PC-3 (cell line): ENCODE measurements around the gene PCDH9.

Experiments
- EZH2 ChIP-seq: fragments of 300-600 bp; sonication (generic); IDR thresholded peaks from one replicate; pipeline ENCODE4 v1.6.1; 2017; ENCODE audit warnings: antibody characterized with exemption, mild to moderate bottlenecking, low read length; ENCODE audit not compliant: unreplicated experiment
- EZH2phosphoT487 ChIP-seq: fragments of 300-600 bp; sonication (generic); IDR thresholded peaks from 2 replicates; pipeline ENCODE4 v1.6.1; 2018; ENCODE audit warnings: mild to moderate bottlenecking, antibody characterized with exemption, low read length, borderline replicate concordance
- TF ChIP-seq, protein P1 (sequence below): fragments of 300-600 bp; sonication (generic); conservative IDR thresholded peaks from 2 replicates; pipeline ENCODE4 v1.5.1; 2017; ENCODE audit warnings: antibody characterized with exemption, low read depth, mild to moderate bottlenecking, low read length

DNA sequence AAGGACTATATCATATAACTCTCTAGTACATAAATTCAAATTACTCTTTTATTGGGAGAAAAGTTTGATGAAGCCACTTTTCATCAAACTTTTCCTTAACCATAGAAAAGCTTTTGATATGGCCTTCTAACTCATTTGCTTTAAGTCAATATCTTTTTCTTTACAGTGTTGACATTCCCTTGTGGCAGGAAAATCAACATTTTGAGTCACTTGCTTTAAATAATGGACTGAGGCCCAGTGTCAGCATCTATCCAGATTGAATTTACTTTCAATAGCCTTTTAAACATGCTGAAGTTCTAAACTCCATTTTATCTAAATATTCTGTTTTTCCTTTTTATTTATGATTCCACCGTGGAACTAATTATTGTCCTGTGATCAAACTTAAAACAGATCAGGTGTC lies 62.7 kb downstream of the PCDH9 start:
- TF ChIP-seq, protein P1, sequence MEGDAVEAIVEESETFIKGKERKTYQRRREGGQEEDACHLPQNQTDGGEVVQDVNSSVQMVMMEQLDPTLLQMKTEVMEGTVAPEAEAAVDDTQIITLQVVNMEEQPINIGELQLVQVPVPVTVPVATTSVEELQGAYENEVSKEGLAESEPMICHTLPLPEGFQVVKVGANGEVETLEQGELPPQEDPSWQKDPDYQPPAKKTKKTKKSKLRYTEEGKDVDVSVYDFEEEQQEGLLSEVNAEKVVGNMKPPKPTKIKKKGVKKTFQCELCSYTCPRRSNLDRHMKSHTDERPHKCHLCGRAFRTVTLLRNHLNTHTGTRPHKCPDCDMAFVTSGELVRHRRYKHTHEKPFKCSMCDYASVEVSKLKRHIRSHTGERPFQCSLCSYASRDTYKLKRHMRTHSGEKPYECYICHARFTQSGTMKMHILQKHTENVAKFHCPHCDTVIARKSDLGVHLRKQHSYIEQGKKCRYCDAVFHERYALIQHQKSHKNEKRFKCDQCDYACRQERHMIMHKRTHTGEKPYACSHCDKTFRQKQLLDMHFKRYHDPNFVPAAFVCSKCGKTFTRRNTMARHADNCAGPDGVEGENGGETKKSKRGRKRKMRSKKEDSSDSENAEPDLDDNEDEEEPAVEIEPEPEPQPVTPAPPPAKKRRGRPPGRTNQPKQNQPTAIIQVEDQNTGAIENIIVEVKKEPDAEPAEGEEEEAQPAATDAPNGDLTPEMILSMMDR, result no peak
- TF ChIP-seq EZH2 (no peak), EZH2phosphoT487 (no peak)
